Neuronal stem cell (in vitro differentiated cells): Measurements from ENCODE around the gene MDFI.
A peak's percentile ranks its signal among the peaks of the same experiment; 100 is the strongest.

ENCODE experiments used
- DNase-seq: peaks from one replicate; pipeline ENCODE4 v3.0.0-alpha.2; 2013; ENCODE audit warnings: low spot score
- H2AFZ ChIP-seq: one replicate; pipeline ENCODE4 v1.6.1; 2013; ENCODE audit warnings: mild to moderate bottlenecking, low read length, inconsistent platforms
- H2AK5ac ChIP-seq: 2 replicates; pipeline ENCODE4 v1.6.1; 2013; ENCODE audit warnings: low read depth, mild to moderate bottlenecking, inconsistent platforms, low read length, moderate library complexity, mixed read lengths
- H2BK120ac ChIP-seq: 2 replicates; pipeline ENCODE4 v1.6.1; 2013; ENCODE audit warnings: low read depth, mild to moderate bottlenecking, inconsistent platforms, low read length, moderate library complexity, mixed read lengths
- H2BK12ac ChIP-seq: one replicate; pipeline ENCODE4 v1.6.1; 2013; ENCODE audit warnings: low read length, inconsistent platforms
- H2BK15ac ChIP-seq: 2 replicates; pipeline ENCODE4 v1.6.1; 2013; ENCODE audit warnings: mild to moderate bottlenecking, low read length, inconsistent platforms, mixed read lengths
- H2BK5ac ChIP-seq: one replicate; pipeline ENCODE4 v1.6.1; 2013; ENCODE audit warnings: inconsistent platforms, mild to moderate bottlenecking, low read length, moderate library complexity
- H3K14ac ChIP-seq: one replicate; pipeline ENCODE4 v1.6.1; 2013; ENCODE audit warnings: low read length, inconsistent platforms
- H3K18ac ChIP-seq: 2 replicates; pipeline ENCODE4 v1.6.1; 2013; ENCODE audit warnings: low read length, inconsistent platforms
- H3K23ac ChIP-seq: 2 replicates; pipeline ENCODE4 v1.6.1; 2013; ENCODE audit warnings: low read depth, mild to moderate bottlenecking, mixed read lengths, low read length, inconsistent platforms; ENCODE audit not compliant: poor library complexity
- H3K27ac ChIP-seq: replicated peaks from 3 replicates; pipeline ENCODE4 v1.5.1; 2013; ENCODE audit warnings: low read length, inconsistent platforms
- H3K27me3 ChIP-seq, 3 experiments: 2 replicates each; pipeline ENCODE4 v1.6.1; 2013; ENCODE audit warnings: low read length in 3 of 3, mild to moderate bottlenecking in 2 of 3, inconsistent platforms in 1 of 3, low read depth in 1 of 3, mixed read lengths in 1 of 3, moderate library complexity in 1 of 3; ENCODE audit not compliant: control insufficient read depth in 3 of 3, insufficient read depth in 3 of 3
- H3K36me3 ChIP-seq, 2 donors: replicated peaks in 1 of 2; 2 replicates each; pipeline ENCODE4 v1.6.1; 2013; ENCODE audit warnings: low read length in 2 of 2; ENCODE audit not compliant: control insufficient read depth in 2 of 2, insufficient read depth in 2 of 2
- H3K4ac ChIP-seq: 2 replicates; pipeline ENCODE4 v1.6.1; 2013; ENCODE audit warnings: inconsistent platforms, mild to moderate bottlenecking, low read length, moderate library complexity
- H3K4me1 ChIP-seq, 2 donors: 1 replicate in 1 of 2; 2 replicates in 1 of 2; pipeline ENCODE4 v1.6.1; 2013; ENCODE audit warnings: low read length in 2 of 2, low read depth in 1 of 2; ENCODE audit not compliant: control insufficient read depth in 2 of 2, insufficient read depth in 1 of 2
- H3K4me2 ChIP-seq: one replicate; pipeline ENCODE4 v1.6.1; 2013; ENCODE audit warnings: mild to moderate bottlenecking, low read length, inconsistent platforms; ENCODE audit not compliant: insufficient read depth, poor library complexity, severe bottlenecking
- H3K4me3 ChIP-seq, 2 donors: 2 replicates each; pipeline ENCODE4 v1.5.1; 2013; ENCODE audit warnings: low read length in 2 of 2, mild to moderate bottlenecking in 2 of 2, inconsistent platforms in 1 of 2, moderate library complexity in 1 of 2
- H3K79me1 ChIP-seq: one replicate; pipeline ENCODE4 v1.6.1; 2013; ENCODE audit warnings: low read depth, mild to moderate bottlenecking, inconsistent platforms, low read length, moderate library complexity
- H3K9ac ChIP-seq: one replicate; pipeline ENCODE4 v1.6.1; 2013; ENCODE audit warnings: mild to moderate bottlenecking, low read depth, low read length, inconsistent platforms; ENCODE audit not compliant: poor library complexity
- H3K9me3 ChIP-seq, 2 donors: replicated peaks in 1 of 2; 2 replicates each; pipeline versions ENCODE3 to v1.6.1; 2013; ENCODE audit warnings: low read length in 2 of 2, mild to moderate bottlenecking in 2 of 2, inconsistent platforms in 1 of 2, low read depth in 1 of 2, mixed read lengths in 1 of 2, moderate library complexity in 1 of 2; ENCODE audit not compliant: control insufficient read depth in 2 of 2, insufficient read depth in 1 of 2
- H4K8ac ChIP-seq: one replicate; pipeline ENCODE4 v1.6.1; 2013; ENCODE audit warnings: low read depth, mild to moderate bottlenecking, inconsistent platforms, low read length, moderate library complexity
- H4K91ac ChIP-seq: one replicate; pipeline ENCODE4 v1.6.1; 2013; ENCODE audit warnings: low read length, low read depth, mild to moderate bottlenecking, inconsistent platforms; ENCODE audit not compliant: poor library complexity
- WGBS, 2 donors: extraction: QIAGEN DNeasy Blood & Tissue Kit; methylation state at CpG; one replicate each; pipeline ENCODE4 v1.1.7; 2013; ENCODE audit warnings: missing lambda C conversion rate in 2 of 2, mixed read lengths in 1 of 2; ENCODE audit not compliant: insufficient read length in 2 of 2, insufficient replicate concordance in 1 of 2; ENCODE audit errors: extremely low coverage in 2 of 2; 5-methylcytosine and 5-hydroxymethylcytosine counted together

Gene MDFI

DNA sequence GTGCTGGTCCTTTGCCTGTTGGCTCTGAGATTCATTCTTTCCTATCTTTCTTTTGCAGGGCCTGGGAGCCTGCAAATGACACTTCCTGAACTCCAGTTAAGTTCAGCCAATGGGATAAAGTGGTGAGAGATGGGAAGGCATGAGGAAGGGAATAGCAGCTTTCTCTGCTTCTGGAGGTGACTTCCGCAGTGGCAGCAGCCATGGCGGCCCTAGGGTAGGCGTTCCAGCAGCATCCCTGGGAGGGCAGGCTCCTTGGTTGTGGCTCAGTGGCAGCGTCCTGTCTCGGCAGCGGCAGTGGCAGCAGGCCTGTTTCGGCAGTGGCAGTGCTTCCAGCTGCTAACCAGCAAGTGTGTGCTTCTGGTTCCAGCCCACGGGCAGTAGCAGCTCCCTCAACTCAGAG is 7.3 kb upstream of the MDFI start:
- Histone ChIP-seq H2BK5ac (no peak overlapping the region), H3K4me3 (no peak overlapping the region), H4K8ac (no peak overlapping the region), H3K18ac (peak overlapping the region; percentile 6), H3K27me3 (peaks cover 0 to 18% (median 8%) of the 10 kb centered on the region in 3 experiments), H4K91ac (no peak overlapping the region), H2AK5ac (no peak overlapping the region), H3K9ac (no peak overlapping the region), H2BK12ac (no peak overlapping the region), H3K27ac (no peak overlapping the region), H3K79me1 (peaks cover 2% of the 10 kb centered on the region), H3K23ac (peak overlapping the region; percentile 56), H3K4me1 (peaks cover 1 to 17% of the 10 kb centered on the region in 2 donors), H3K4me2 (no peak overlapping the region), H3K4ac (no peak overlapping the region), H2AFZ (peak overlapping the region; percentile 49), H3K9me3 (peaks cover 0 to 3% of the 10 kb centered on the region in 2 donors), H3K36me3 (no peaks in the 10 kb centered on the region), H3K14ac (no peak overlapping the region), H2BK120ac (no peak overlapping the region), H2BK15ac (no peak overlapping the region)
- no CpG with 5 or more reads among the region's 8 CpGs for WGBS, 2 donors
- DNase-seq = no peak

DNA sequence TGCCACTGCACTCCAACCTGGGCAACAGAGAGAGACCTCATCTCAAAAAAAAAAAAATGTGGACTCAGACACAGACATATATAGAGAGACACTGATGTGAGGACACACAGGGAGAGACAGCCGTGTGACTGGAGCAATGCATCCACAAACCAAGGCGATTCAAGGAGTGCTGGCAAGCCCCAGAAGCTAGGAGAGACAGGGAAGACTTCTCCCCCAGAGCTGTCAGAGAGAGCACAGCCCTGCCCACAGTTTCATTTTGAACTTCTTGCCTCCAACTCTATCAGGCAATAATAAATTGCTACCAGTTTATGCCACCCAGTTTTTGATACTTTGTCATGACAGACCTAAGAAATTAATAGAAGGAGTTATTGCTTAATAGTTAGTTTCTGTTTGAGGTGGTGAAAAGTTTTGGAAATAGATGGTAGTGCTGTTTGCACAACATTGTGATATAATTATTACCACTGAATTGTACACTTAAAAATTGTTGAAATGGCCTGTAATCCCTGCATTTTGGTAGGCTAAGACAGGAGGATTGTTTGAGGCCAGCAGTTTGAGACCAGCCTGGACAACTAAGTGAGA is 5.1 kb upstream of the MDFI start:
- H4K8ac ChIP-seq = no peak overlapping the region
- DNase-seq = no peak
- no peak overlapping the region for H4K91ac ChIP-seq
- H3K4me3 ChIP-seq = no peak overlapping the region
- no peak overlapping the region for H2BK12ac ChIP-seq
- WGBS, 2 donors = no CpG with 5 or more reads among the region's 2 CpGs
- no peak overlapping the region for H3K23ac ChIP-seq
- H3K27me3 ChIP-seq = peaks cover 12 to 29% (median 18%) of the 10 kb centered on the region in 3 experiments
- H2BK15ac ChIP-seq = no peak overlapping the region
- H3K9ac ChIP-seq = no peak overlapping the region
- no peak overlapping the region for H2AK5ac ChIP-seq
- H2AFZ ChIP-seq = no peak overlapping the region
- H3K27ac ChIP-seq = no peak overlapping the region
- peaks cover 0 to 3% of the 10 kb centered on the region in 2 donors for H3K9me3 ChIP-seq
- H3K4me2 ChIP-seq = no peak overlapping the region
- no peak overlapping the region for H3K14ac ChIP-seq
- H3K79me1 ChIP-seq = peaks cover 2% of the 10 kb centered on the region
- peaks cover 7 to 19% of the 10 kb centered on the region in 2 donors for H3K4me1 ChIP-seq
- H3K36me3 ChIP-seq = no peaks in the 10 kb centered on the region
- no peak overlapping the region for H2BK5ac ChIP-seq
- H2BK120ac ChIP-seq = no peak overlapping the region
- H3K4ac ChIP-seq = no peak overlapping the region
- H3K18ac ChIP-seq = no peak overlapping the region

DNA sequence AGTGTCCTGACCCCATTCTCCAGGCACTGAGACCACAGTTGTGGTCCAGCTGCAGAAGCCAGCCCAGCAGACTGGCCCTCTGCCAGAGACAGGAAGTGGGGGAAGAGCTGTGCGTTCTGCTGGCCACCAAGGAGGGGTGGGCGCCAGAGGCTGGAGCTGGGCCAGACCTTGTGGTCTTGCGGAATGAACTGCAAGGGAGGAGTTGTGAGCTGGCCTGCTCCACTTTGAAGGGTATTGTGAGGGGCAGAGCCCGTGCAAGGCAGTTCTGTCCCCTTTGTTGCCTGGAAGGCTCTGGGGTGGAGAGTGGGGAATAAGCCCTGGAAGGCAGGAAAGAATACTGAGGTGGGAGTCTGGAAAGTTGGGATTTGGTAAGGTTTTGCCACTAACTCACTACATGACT is 3.6 kb upstream of the MDFI start:
- Histone ChIP-seq H2AFZ (peak overlapping the region; percentile 81), H3K9ac (no peak overlapping the region), H2BK12ac (no peak overlapping the region), H3K4me1 (peaks cover 12 to 22% of the 10 kb centered on the region in 2 donors), H3K36me3 (peaks cover 0 to 2% of the 10 kb centered on the region in 2 donors), H3K27ac (no peak overlapping the region), H2BK5ac (no peak overlapping the region), H4K8ac (no peak overlapping the region), H3K9me3 (peaks cover 0 to 3% of the 10 kb centered on the region in 2 donors), H3K79me1 (peaks cover 5% of the 10 kb centered on the region), H4K91ac (no peak overlapping the region), H3K4me3 (no peak overlapping the region), H2BK15ac (no peak overlapping the region), H3K23ac (no peak overlapping the region), H2BK120ac (no peak overlapping the region), H3K4me2 (no peak overlapping the region), H3K4ac (no peak overlapping the region), H2AK5ac (peak overlapping the region; percentile 7), H3K18ac (peak overlapping the region; percentile 15), H3K27me3 (peaks cover 12 to 29% (median 18%) of the 10 kb centered on the region in 3 experiments), H3K14ac (no peak overlapping the region)
- no CpG with 5 or more reads among the region's 4 CpGs for WGBS, 2 donors
- no peak for DNase-seq

DNA sequence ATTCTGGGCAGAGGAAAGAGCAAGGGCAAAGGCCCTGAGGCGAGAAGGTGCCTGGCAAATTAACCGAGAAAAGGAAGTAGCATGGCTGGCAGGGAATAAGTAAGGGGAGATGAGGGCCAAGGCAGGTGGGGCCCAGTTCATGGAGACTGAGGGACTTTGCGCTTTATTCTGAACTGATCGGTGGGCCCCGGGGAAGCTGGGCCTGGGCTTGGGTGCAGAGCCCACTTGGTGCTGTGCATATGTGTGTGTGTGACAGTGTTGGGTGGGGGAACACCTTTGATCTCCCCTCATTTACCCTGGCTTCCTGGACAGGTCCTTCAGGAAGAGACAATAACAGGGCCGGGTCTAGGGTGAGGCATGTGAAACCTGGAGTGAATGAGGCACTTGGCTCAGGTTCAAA is 2.9 kb upstream of the MDFI start:
- no peak for DNase-seq
- Histone ChIP-seq H3K14ac (no peak overlapping the region), H3K4ac (no peak overlapping the region), H2AK5ac (peak overlapping the region; percentile 43), H2BK120ac (no peak overlapping the region), H3K23ac (no peak overlapping the region), H2BK15ac (no peak overlapping the region), H3K4me2 (no peak overlapping the region), H3K4me3 (no peak overlapping the region), H3K27ac (no peak overlapping the region), H3K79me1 (peaks cover 7% of the 10 kb centered on the region), H3K9ac (no peak overlapping the region), H2BK12ac (peak overlapping the region; percentile 61), H3K27me3 (peaks cover 12 to 32% (median 18%) of the 10 kb centered on the region in 3 experiments), H2AFZ (no peak overlapping the region), H3K18ac (peak overlapping the region; percentile 27), H3K36me3 (peaks cover 0 to 8% of the 10 kb centered on the region in 2 donors), H2BK5ac (no peak overlapping the region), H4K8ac (no peak overlapping the region), H4K91ac (no peak overlapping the region), H3K4me1 (peaks cover 19 to 28% of the 10 kb centered on the region in 2 donors), H3K9me3 (peaks cover 0 to 3% of the 10 kb centered on the region in 2 donors)
- WGBS, 2 donors = no CpG with 5 or more reads among the region's 6 CpGs
